Measurements from ENCODE around the gene NEB.

Gene NEB

DNA sequence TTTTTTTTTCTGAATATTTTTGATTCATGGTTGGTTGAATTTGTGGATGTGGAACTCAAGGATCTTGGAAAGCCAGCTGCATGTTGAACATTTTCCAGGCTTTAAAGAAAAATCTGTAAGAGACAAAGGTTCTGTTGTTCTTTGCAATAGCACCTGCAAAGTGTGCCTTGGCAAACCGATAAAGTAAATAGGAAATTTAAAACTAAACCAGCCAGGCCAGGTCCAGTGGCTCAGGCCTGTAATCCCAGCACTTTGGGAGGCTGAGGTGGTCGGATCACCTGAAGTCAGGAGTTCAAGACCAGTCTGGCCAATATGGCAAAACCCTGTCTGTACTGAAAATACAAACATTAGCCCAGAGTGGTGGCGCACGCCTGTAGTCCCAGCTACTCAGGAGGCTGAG lies 250.2 kb downstream of the NEB start:
- no peak for DNase-seq (ENCODE audit: extremely low read depth in 1 of 2, low read depth in 1 of 2)

DNA sequence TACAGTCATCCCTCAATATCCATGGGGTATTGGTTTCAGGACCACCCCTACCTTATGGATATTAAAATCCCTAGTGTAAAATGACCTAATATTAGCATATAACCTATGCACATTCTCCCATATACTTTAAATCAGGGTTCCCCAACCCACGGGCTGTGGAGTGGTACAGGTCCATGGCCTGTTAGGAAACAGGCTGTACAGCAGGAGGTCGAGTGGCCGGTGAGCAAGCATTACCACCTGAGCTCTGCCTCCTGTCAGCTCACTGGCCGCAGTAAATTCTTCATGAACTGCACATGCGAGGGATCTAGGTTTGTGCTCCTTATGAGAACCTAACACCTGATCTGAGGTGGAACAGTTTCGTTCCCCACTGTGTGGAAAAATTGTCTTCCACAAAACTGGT lies 250.7 kb downstream of the NEB start:
- no peak for DNase-seq (ENCODE audit: extremely low read depth in 1 of 2, low read depth in 1 of 2)

DNA sequence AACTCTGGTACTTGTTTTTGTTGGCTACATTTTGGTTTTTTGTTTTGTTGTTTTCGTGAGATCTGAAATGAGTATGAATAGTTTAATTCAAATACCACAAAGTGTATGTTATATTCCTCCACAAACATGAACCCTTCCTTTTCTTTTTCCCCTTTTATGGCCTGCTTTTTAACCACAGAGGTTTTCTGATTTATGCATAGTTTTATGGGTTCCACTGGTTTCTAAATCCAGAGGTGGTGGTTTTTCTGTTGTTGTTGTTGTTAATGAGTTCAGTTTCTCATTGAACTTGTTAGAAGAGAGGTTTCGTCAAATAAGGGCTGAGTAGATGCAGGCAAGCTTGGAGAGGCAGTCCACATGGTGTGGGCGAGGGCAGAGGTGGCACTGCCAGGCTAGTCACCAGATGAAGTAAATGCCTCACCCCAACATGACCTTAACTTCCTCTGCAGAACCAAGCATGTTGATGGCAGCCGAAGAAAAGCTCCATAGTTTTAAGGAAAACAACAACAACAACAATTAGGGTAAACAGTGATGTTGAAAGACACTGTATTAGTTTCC lies 252.0 kb downstream of the NEB start:
- no peak for DNase-seq (ENCODE audit: extremely low read depth in 1 of 2, low read depth in 1 of 2)

DNA sequence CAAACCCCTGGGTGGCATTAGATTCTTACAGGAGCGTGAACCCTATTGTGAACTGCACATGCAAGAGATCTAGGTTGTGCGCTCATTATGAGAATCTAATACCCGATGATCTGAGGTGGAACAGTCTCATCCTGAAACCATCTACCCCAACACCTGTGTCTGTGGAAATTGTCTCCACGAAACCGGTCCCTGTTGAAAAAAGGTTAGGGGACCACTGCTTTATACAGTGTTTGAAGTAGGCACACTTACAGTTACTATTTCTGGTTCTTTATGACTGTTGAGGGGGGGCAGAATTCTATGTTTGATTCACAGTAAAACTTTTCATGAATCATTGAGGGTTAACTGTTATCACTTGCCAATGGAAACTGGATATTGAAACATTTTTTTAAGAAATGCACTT lies 252.5 kb downstream of the NEB start:
- peak in 1 of 2 donors; percentile 32 for DNase-seq (ENCODE audit: extremely low read depth in 1 of 2, low read depth in 1 of 2)

DNA sequence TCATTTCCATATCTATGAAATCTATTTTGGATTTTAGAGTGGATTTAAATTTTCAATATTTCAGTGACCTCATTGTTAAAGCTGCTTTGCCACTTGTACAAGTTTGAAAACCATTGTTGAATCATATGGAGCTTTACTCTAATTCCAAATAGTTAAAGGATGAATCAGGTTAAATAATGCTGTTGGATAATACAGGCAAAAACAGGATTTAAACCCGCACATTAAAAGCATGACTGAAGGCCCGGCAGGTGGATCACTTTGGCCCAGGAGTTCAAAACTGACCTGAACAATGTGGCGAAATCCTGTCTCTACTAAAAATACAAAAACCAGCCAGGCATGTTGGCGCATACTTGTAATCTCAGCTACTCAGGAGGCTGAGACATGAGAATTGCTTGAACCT lies 256.3 kb downstream of the NEB start:
- DNase-seq (ENCODE audit: extremely low read depth in 1 of 2, low read depth in 1 of 2), result no peak

DNA sequence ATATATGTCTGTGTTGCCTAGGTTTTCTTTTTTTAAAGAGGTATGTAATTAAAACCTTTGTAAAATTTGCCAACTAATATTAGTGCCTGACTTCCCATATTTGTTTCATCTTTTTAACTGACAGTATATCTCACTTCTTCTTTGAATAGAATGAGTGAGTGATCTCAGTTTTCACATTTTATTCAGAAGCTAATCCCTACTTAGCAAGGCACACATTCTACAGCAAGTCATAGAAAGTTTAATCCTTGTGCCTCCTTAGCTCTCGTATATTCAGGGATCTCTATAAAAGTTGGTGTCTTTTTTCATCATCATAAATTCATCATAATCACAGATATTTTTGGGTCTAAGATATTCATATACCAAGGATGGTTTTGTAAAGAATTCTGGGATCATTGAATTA lies 258.0 kb downstream of the NEB start:
- no peak for DNase-seq (ENCODE audit: extremely low read depth in 1 of 2, low read depth in 1 of 2)

DNA sequence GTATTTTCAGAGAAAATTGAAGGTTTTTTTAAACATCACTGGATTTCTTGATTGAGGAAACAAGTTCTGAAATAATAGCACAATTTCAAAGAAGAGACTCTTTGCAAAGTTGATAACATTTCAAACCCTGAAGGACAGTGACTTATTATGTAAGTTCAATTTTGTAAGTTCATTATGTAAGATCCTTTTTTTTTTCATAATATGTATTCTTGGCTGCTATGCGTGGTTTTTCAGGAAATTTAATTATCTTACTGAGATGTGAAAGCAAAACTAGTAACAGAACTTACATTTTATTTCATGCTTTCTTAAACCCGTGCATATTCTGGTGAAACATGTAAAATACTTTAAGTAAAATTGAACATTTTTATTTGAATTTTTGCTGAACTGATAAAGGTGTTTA lies 259.2 kb downstream of the NEB start:
- no peak for DNase-seq (ENCODE audit: extremely low read depth in 1 of 2, low read depth in 1 of 2)

DNA sequence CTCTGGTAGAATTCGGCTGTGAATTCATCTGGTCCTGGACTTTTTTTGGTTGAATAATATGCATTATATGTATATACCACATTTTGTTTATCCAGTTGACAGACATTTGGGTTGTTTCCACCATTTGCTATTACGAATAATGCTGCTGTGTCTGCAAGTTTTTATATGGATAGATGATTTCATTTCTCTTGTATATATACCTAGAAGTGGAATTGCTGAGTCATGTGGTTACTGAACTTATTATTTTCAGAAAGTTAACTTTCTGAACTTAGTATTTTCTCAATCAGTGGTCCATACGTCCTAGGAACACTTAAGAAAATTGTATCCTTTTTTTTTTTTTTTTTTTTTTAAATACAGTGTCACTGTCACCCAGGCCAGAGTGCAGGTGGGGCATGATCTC lies 261.3 kb downstream of the NEB start:
- DNase-seq (ENCODE audit: extremely low read depth in 1 of 2, low read depth in 1 of 2), result no peak

DNA sequence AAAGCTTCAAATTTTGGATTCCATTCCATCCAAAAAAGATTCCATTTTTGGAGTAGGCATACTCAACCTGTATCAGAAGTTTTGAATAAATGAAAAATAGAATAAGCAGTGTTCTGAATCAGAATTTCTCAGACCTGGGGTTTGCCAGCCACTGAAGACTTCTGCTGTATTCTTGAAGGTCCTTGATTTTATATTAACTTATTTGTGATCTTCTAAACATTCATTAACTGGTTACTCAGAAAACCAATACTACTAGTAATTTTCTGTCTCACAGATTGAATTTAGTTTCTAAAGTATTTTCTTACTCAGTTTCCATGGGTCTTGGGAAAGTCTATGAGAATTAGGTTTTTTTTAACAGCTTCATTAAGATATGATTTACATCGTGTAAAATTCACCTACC lies 263.7 kb downstream of the NEB start:
- DNase-seq (ENCODE audit: extremely low read depth in 1 of 2, low read depth in 1 of 2), result no peak

DNA sequence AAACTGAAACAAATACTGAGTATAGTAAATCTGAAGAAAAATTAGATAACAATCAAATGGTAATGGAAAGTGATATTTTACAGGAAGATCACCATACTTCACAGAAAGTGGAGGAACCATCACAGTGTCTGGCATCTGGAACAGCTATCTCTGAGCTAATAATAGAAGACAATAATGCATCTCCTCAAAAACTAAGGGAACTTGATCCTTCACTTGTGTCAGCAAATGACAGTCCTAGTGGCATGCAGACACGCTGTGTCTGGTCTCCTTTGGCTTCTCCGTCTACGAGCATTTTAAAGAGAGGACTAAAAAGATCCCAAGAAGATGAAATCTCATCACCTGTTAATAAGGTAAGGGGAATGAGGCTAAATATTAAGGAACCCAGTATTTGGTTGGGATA lies 268.5 kb downstream of the NEB start:
- DNase-seq (ENCODE audit: extremely low read depth in 1 of 2, low read depth in 1 of 2), result no peak

DNA sequence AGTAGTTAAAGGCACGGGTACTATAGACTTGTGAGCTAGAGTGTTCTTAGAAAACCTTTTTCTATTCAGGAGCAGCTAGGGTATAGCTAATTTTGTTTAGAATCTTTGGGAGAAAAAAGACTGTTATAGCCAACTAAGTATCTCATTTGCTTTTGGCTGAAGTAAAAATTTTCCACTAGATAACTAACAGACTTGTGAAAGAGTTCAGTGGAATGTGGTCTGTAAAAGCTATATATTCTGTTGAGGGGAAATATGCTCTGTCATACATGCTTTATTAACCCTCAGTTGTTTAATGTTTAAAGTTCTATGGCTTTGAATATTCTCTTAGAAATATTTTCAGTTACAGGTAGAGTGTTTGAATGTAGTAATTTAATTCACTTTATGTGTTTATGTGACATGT lies 274.9 kb downstream of the NEB start:
- no peak for DNase-seq (ENCODE audit: extremely low read depth in 1 of 2, low read depth in 1 of 2)

DNA sequence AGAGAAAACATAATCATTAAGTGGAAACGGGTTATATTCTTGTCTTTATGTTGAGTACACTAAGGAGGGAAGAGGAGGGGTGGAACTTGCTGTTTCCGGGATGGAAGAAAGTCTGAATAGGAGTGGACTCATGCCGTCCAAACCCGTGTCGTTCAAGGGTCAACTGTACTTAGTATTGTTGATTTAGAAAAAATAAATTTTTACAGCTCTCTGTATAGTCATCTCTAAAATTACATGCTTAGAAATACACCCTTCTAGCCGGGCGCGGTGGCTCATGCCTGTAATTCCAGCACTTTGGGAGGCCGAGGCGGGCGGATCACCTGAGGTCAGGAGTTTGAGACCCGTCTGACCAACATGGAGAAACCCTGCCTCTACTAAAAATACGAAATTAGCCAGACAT lies 295.1 kb downstream of the NEB start:
- no peak for DNase-seq (ENCODE audit: extremely low read depth in 1 of 2, low read depth in 1 of 2)

DNA sequence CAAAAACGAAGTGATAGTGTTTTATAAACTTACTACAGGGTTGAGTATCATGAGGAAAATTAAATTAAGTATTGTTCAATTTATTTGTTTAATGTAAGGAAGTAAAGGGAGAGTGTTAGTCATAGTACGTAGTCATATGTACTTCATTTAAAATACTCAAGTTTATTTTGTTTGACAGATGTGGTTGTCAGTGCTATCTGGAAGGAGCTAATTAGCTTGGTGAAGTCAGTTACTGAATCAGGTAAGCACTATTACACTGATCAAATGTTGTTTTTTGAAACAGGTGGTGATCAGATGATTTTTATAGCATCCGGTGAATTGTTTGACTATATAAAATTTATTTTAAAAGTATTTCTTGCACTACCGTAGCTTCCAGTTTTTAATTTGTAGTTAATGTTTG lies 295.8 kb downstream of the NEB start:
- no peak for DNase-seq (ENCODE audit: extremely low read depth in 1 of 2, low read depth in 1 of 2)

DNA sequence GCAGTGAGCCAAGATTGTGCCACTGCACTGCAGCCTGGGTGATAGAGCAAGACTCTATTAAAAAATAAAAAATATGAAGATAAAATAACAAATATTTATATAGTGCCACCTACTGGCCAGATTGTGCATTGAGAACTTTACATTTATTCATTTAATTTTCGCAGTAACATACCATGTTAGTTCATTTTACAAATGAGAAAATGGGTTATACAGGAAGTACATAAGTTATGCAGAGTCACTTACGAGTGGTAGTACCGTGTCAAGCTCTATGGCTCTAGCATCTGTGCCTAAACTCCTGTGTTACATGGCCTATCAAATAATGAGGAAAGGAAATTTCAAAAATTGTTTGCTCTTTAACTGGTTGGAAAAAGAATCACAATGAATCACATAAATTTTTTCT lies 296.6 kb downstream of the NEB start:
- no peak for DNase-seq (ENCODE audit: extremely low read depth in 1 of 2, low read depth in 1 of 2)

All from stimulated activated CD8-positive, alpha-beta memory T cell treated with anti-CD3 and anti-CD28 coated beads, Interleukin-7, amount 100 ng/mL, for 48 hours (primary cell).